HG02840 (cell line): ENCODE results near the gene KY.
"Not testable (repeated sequence)": the region's sequence is repeated elsewhere in the genome, so short reads cannot be mapped to it uniquely, and the experiment has no call there.

Experiments used
- ATAC-seq: cut with Tn5 transposase; IDR thresholded peaks from one replicate; pipeline ENCODE4 v1.9.1; 2021; ENCODE audit warnings: mild to moderate bottlenecking, moderate library complexity, moderate number of reproducible peaks; ENCODE audit not compliant: unreplicated experiment, low FRiP score

Gene KY

GRCh38 chr3:134603956-134604355 lies 46.9 kb downstream of the KY start:
- ATAC-seq = no peak

GRCh38 chr3:134603480-134603879 lies 47.3 kb downstream of the KY start:
- no peak for ATAC-seq

GRCh38 chr3:134602440-134602814 lies 48.4 kb downstream of the KY start:
- ATAC-seq = no peak

GRCh38 chr3:134601539-134602439 lies 49.0 kb downstream of the KY start:
- no peak for ATAC-seq

GRCh38 chr3:134600685-134601463 lies 49.9 kb downstream of the KY start:
- ATAC-seq = peak; percentile 61

GRCh38 chr3:134600206-134600605 lies 50.6 kb downstream of the KY start:
- no peak for ATAC-seq

GRCh38 chr3:134598763-134599545 lies 51.9 kb downstream of the KY start:
- ATAC-seq = no peak

- no peak for ATAC-seq
These were observed 53.3 kb downstream of the KY start for GRCh38 chr3:134597390-134597970.

- not testable (repeated sequence) for ATAC-seq
These were observed 55.8 kb downstream of the KY start for GRCh38 chr3:134594986-134595385.

- no peak for ATAC-seq
These were observed 56.5 kb downstream of the KY start for GRCh38 chr3:134594331-134594741.

- ATAC-seq = no peak
These were observed 58.0 kb downstream of the KY start for GRCh38 chr3:134592806-134593205.

GRCh38 chr3:134590766-134591165 lies 60.1 kb downstream of the KY start:
- no peak for ATAC-seq

GRCh38 chr3:134579141-134579665 lies 71.6 kb downstream of the KY start:
- no peak for ATAC-seq

GRCh38 chr3:134576831-134577230 lies 74.0 kb downstream of the KY start:
- ATAC-seq = no peak

GRCh38 chr3:134576426-134576825 lies 74.4 kb downstream of the KY start:
- ATAC-seq = no peak

- not testable (repeated sequence) for ATAC-seq
These were observed 80.9 kb downstream of the KY start for GRCh38 chr3:134569899-134570298.

- ATAC-seq = no peak
These were observed 82.0 kb downstream of the KY start for GRCh38 chr3:134568790-134569189.

GRCh38 chr3:134567605-134568004 lies 83.2 kb downstream of the KY start:
- no peak for ATAC-seq

GRCh38 chr3:134564991-134565390 lies 85.8 kb downstream of the KY start:
- ATAC-seq = no peak

- no peak for ATAC-seq
These were observed 87.2 kb downstream of the KY start for GRCh38 chr3:134563601-134564000.
